Measurements from ENCODE around the gene UFM1. TPM values are rescaled to one million over a fixed set of nuclear protein-coding genes. Genes with fewer than 3 reads are reported as not detected.

UFM1 gene
- total RNA-seq: 110 and 141 TPM in 2 replicates

DNA sequence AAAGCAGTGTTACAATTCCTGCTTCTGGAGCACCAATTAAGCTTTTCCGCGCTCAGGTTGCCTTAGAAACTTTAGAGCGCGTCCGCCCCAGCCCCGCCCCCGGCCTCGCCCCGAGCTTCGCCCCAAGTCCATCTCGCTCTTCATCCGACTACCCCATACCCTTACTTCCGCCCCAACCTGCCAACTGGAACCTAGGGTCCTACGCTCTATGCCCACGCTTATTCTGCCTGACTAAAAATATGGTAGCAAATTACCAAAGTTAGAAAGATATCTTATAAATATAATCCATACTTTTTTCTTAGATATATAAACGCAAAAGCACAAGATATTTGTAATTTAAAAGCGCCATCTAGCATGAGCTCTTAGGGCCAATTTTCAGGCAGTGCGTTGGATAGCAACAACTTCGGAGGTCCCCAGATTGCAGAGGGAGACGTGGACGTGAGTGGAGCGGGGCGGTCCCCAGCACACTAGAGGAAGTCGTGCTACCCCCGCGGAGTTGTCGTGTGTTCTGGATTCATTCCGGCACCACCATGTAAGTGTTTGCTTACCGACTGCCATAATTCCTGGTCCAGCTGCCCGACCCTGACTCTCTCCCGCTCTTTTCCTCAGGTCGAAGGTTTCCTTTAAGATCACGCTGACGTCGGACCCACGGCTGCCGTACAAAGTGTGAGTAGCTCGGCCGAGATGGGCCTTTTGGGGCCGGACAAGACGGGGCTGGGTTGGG, at the start of gene UFM1:
TSS of gene UFM1 (plus strand) at position 462 of the 724 bp plus-strand sequence. CDS start at position 531, 69 bp downstream.

Measured in regular cardiac myocyte (primary cell).